Thyroid gland (tissue), 4 donors: Measurements from ENCODE around the gene AGBL3.

Experiments used
- POLR2A ChIP-seq, 2 donors: fragments of 450-650 bp; IDR thresholded peaks; one replicate each; pipeline ENCODE4 v1.6.1; 2017; ENCODE audit warnings: antibody characterized with exemption in 2 of 2, mild to moderate bottlenecking in 2 of 2, moderate library complexity in 1 of 2
- TF ChIP-seq, protein P1 (sequence below), 6 experiments: fragments of 200-600 bp in 3 of 6; fragments of 450-650 bp in 3 of 6; sonication (generic) in 3 of 6; IDR thresholded peaks; one replicate each; pipeline ENCODE4 v1.5.1; 2016 to 2019; ENCODE audit warnings: antibody characterized with exemption in 6 of 6, mild to moderate bottlenecking in 2 of 6, inconsistent platforms in 1 of 6, moderate library complexity in 1 of 6

DNA sequence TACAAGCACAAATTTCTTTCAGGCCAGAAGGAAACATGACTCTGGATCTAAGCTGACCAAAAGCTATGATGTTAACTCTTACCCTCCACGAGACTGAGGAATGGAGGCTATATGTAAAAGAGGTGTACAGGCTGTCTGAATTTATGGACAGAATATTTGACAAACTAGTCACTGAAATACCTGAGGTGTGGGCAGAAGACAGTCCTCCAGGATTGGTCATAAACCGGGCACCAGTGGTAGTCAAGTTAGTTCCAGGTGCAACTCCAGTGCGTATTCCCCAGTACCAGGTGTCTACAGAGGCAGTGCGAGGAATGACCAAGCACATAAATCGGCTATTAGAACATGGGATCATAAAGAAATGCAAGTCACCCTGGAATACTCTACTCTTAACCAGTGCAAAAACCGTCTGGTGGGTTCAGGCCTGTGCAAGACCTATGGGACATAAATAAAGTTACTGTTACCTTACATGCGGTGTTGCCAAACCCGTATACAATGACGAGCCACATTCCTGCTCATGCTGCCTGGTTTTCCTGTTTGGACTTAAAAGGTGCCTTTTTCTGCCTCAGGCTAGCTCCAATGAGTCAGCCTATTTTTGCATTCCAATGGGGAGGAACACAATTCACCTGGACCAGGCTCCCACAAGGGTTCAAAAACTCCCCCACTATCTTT lies 190.9 kb downstream of the AGBL3 start:
- TF ChIP-seq, protein P1, sequence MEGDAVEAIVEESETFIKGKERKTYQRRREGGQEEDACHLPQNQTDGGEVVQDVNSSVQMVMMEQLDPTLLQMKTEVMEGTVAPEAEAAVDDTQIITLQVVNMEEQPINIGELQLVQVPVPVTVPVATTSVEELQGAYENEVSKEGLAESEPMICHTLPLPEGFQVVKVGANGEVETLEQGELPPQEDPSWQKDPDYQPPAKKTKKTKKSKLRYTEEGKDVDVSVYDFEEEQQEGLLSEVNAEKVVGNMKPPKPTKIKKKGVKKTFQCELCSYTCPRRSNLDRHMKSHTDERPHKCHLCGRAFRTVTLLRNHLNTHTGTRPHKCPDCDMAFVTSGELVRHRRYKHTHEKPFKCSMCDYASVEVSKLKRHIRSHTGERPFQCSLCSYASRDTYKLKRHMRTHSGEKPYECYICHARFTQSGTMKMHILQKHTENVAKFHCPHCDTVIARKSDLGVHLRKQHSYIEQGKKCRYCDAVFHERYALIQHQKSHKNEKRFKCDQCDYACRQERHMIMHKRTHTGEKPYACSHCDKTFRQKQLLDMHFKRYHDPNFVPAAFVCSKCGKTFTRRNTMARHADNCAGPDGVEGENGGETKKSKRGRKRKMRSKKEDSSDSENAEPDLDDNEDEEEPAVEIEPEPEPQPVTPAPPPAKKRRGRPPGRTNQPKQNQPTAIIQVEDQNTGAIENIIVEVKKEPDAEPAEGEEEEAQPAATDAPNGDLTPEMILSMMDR (IDR thresholded peaks at IDR 0.05): no peak
- no peak for TF ChIP-seq POLR2A (IDR thresholded peaks at IDR 0.05)
